ENCODE measurements around the gene CCDC92B. TPM values are rescaled to one million over a fixed set of nuclear protein-coding genes. Genes with fewer than 3 reads are reported as not detected.
"Not testable (repeated sequence)": the region's sequence is repeated elsewhere in the genome, so short reads cannot be mapped to it uniquely, and the experiment has no call there.

The CCDC92B gene
- total RNA-seq: not detected in 2 replicates

DNA sequence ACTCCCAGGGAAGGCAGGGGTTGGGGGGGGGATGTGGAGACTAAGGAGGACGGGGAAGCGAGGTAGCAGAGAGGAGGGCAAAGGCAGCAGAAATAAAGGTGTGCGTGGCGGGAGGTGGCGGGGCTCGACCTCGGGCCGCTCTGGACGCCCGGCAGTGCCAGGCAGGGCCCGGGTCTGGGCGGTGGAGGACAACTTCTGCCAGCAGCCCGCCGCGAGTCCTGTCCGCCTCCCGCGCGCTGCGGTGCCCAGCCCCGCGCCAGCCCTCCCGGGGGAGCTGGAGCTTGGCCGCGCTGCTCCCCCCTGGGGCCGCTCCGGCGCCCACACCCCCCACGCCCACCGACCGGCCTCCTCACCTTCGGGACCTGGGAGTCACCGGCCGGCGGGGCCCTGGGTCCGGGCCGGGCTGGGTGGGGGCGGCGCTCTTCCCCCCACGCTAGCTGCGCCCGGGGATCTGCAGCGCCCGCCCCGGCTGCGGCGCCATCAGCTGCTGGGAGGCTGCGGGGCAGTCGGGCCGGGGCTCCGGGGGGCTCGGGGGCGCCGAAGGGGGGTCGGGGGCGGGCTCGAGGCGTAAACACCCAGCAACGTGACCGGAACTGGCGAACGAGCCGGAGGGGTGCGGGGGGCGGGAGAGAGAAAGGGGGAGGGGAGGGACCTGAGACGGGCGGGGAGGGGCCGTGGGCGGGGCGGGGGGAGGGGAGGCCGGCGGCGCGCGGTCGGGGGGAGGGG is at the start of gene CCDC92B:
CCDC92B (minus strand) TSS at position 595 of the 726 bp plus-strand sequence. CDS start 14,507 bp downstream, outside the sequence.
- no peak for DNase-seq (ENCODE audit: extremely low read depth, low read depth, low spot score)

GRCh38 chr17:2798678-2799077 is 49.2 kb upstream of the CCDC92B start:
- no peak for DNase-seq (ENCODE audit: extremely low read depth, low read depth, low spot score)

DNA sequence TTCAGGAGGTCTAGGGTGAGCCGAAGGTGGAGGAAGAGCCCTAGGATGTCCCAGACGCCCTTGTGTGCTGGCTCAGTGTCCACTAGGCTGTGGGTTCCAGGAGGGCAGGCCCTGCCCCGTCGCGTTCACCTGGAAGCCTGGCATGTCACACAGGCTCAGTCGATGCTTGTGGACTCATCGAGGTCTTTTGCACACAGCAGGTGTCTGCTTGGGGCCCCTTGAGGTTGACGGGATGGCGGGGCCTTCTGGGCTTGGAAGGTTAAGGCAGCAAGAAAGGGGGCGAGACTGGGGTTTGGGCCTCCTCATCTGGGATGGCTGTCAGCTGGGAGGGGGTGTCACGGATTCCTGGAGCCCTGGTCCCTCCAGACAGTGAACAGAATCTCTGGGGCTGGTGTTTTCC is 48.7 kb upstream of the CCDC92B start:
- no peak for DNase-seq (ENCODE audit: extremely low read depth, low read depth, low spot score)

DNA sequence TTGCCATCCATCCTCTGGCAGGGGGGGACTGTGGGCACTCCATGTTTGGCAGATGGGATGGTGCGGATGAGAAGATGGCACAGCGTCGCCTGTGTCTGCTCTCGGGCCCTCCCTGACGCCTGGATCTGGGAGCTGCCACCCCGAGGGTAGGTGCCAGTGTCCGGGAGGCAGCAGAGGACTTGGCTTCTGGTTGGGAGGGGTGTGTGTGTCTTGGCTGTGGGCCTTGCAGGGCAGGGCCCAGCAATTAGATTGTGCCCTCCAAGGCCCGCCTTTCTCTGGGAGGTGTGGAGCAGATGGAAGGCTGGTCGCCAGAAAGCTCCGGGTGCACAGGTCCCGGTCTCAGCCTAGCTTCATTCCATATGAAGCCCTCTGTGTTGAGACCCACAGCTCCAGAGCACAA is 48.2 kb upstream of the CCDC92B start:
- DNase-seq (ENCODE audit: extremely low read depth, low read depth, low spot score): no peak

- no peak for DNase-seq (ENCODE audit: extremely low read depth, low read depth, low spot score)
These were observed 47.8 kb upstream of the CCDC92B start for GRCh38 chr17:2797226-2797625.

DNA sequence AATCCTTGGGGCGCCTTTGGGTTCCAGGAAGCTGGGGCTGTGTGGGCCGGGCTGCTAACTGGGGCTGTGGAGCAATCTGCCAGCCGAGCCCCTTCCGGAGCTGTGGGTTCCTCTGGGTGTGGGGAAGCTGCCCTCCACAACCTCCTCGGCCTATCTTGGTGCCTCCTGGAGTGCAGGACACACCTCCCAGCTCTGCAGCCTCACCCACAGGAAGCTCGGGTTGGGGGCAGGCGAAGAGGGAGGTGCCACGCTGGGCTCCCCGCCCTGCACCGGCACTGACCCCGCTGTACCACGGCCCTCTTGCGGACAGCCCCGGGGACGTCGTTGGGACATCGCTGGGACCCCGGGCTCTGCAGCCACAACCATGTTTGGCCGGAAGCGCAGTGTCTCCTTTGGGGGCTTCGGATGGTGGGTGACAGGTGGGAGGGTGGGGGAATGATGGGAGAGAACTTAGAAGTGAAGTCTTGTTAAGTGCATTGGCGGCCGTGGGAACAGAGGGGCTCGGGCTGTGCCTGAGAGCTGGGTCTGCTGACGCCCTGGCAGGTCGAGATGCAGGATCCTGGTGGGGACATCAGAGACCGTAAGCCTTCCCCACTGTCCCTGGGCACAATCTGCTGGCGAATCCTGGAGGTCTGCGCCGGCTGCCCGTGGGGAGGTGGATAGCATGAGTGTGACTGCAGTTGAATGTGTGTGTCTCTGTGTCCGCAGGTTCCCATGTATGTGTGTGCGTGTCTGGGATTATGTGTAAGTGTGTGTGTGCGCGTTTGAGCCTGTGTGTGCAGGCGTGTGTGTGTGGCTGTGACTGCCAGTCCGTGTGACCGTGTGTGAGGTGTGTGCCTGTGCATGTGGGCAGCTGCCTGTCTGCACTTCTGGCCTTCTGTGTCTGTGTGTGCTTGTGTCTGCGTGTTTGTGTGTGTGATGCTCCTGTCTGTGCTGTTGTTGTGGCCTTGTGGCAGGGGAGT is 47.0 kb upstream of the CCDC92B start, which contains the start of gene RAP1GAP2:
RAP1GAP2 (plus strand) TSS at position 275 of the 962 bp plus-strand sequence; CDS start at position 365, 90 bp downstream.
- no peak for DNase-seq (ENCODE audit: extremely low read depth, low read depth, low spot score)

- no peak for DNase-seq (ENCODE audit: extremely low read depth, low read depth, low spot score)
These were observed 46.1 kb upstream of the CCDC92B start for GRCh38 chr17:2795441-2796163.

GRCh38 chr17:2794111-2794803 is 44.8 kb upstream of the CCDC92B start:
- no peak for DNase-seq (ENCODE audit: extremely low read depth, low read depth, low spot score)

- no peak for DNase-seq (ENCODE audit: extremely low read depth, low read depth, low spot score)
These were observed 43.1 kb upstream of the CCDC92B start for GRCh38 chr17:2792366-2793169.

DNA sequence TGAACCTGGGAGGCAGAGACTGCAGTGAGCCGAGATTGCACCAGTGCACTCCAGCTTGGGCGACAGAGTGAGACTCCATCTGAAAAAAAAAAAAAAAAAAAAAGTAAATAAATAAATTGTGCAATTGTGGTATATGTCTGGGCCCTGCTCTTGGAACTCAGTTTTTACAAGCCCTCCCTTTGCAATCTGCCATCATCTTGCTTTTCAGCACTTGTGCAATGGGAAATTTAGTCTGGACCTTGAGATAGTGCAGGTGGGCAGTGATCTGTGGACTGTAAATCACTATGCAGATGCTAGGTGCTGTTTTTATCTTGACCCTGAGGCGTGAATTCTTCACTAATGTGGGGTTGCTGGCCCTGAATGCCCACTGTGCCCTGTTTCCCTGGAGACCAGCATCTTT is 40.2 kb upstream of the CCDC92B start:
- DNase-seq (ENCODE audit: extremely low read depth, low read depth, low spot score): no peak

DNA sequence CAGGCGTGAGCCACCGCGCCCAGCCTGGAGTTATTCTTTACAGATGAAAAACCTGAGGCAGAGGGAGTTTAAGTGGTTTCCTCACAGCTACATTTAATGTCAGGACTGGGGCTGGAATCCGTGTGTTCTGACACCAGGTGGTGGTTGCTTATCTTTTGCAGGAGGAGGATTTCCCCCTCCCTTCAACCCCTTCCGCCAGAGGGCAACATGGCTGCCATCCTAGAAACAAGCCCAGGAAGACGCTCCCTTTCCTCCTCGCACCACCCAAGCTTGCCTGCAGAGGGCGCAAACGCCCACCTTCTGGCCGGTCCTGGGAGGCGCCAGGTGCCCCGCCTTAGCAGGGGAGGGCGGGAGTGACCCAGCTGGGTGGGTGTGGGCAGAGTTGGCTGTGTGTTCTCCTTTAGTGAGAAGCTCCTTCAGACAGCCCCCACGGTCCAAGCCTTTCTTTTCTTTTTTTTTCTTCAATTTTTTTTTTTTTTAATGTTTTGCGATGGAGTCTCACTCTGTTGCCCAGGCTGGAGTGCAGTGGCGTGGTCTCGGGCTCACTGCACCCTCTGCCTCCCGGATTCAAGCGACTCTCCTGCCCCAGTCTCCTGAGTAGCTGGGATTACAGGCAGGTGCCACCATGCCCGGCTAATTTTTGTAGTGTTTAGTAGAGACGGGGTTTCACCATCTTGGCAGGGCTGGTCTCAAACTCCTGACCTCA is 36.9 kb upstream of the CCDC92B start:
- peak; percentile 37 for DNase-seq (ENCODE audit: extremely low read depth, low read depth, low spot score)

DNA sequence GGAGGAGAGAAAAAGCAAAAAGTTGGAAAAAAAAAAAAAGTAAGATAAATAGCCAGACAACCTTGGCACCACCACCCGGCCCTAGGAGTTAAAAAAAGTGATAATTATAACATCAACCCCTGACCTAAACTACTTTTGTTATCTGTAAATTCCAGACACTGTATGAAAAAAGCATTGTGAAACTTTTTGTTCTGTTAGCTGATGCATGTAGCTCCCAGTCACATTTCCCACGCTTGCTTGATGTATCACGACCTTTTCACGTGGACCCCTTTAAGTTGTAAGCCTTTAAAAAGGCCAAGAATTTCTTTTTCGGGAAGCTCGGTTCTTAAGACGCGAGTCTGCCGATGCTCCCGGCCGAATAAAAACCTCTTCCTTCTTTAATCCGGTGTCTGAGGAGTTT is 35.9 kb upstream of the CCDC92B start:
- DNase-seq (ENCODE audit: extremely low read depth, low read depth, low spot score): not testable (repeated sequence)

GRCh38 chr17:2784864-2785263 is 35.4 kb upstream of the CCDC92B start:
- DNase-seq (ENCODE audit: extremely low read depth, low read depth, low spot score): no peak

DNA sequence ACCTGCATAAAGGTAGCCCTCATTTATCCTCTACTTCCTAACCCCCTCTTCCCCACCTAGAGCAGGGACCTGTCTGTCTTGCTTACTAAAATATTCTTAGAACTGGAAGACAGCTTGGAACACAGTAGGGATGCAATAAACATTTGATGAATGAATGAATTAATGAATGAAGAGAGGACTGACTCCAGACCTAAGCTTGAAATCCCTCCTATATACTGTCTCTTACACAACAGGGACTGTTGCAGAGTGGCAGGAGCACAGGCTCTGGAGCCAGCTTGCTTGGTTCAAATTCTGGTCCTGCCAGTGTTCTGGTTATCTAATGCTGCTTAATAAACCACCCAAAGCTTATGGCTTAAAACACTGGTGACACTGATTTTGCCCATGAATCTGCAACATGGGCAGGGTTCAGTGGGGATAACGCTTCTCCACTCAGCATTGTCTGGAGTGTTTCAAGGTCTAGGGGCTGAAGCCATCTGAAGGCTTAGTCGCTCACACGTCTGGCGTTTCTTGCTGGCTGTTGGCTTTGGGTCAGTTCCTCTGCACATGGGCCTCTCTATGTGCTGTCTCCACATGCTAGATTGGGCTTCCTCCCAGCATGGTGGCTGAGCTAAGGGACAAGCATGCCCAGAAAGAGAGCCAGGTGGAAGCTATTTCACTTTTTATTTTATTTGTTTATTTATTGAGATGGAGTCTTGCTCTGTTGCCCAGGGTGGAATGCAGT is 34.0 kb upstream of the CCDC92B start:
- no peak for DNase-seq (ENCODE audit: extremely low read depth, low read depth, low spot score)

GRCh38 chr17:2782055-2782454 is 32.6 kb upstream of the CCDC92B start:
- DNase-seq (ENCODE audit: extremely low read depth, low read depth, low spot score): no peak

DNA sequence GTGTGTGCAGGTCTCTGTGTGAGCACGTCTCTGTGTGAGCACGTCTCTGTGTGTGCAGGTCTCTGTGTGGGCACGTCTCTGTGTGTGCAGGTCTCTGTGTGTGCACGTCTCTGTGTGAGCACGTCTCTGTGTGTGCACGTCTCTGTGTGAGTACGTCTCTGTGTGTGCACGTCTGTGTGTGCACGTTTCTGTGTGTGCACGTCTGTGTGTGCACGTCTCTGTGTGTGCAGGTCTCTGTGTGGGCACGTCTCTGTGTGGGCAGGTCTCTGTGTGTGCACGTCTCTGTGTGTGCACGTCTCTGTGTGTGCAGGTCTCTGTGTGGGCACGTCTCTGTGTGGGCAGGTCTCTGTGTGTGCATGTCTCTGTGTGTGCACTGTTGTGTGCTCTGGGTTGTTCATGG is 32.1 kb upstream of the CCDC92B start:
- not testable (repeated sequence) for DNase-seq (ENCODE audit: extremely low read depth, low read depth, low spot score)

GRCh38 chr17:2780931-2781454 is 31.5 kb upstream of the CCDC92B start:
- DNase-seq (ENCODE audit: extremely low read depth, low read depth, low spot score): no peak

- DNase-seq (ENCODE audit: extremely low read depth, low read depth, low spot score): no peak
These were observed 30.8 kb upstream of the CCDC92B start for GRCh38 chr17:2780256-2780655.

All from glomerular endothelial cell (primary cell).